HG02588 (cell line): Measurements from ENCODE around the gene SP4.
"Not testable (repeated sequence)": the region's sequence is repeated elsewhere in the genome, so short reads cannot be mapped to it uniquely, and the experiment has no call there.

ENCODE experiments used
- ATAC-seq: cut with Tn5 transposase; IDR thresholded peaks from one replicate; pipeline ENCODE4 v1.9.1; 2021; ENCODE audit warnings: mild to moderate bottlenecking, moderate library complexity; ENCODE audit not compliant: unreplicated experiment

The SP4 gene

GRCh38 chr7:21514062-21514461 is 86.2 kb downstream of the SP4 start:
- no peak for ATAC-seq

- ATAC-seq: no peak
These were observed 96.8 kb downstream of the SP4 start for GRCh38 chr7:21524680-21525079.

- ATAC-seq: no peak
These were observed 98.1 kb downstream of the SP4 start for GRCh38 chr7:21526007-21526406.

GRCh38 chr7:21526448-21526847 is 98.6 kb downstream of the SP4 start:
- ATAC-seq: no peak

- ATAC-seq: not testable (repeated sequence)
These were observed 104.6 kb downstream of the SP4 start for GRCh38 chr7:21532485-21532884.

- not testable (repeated sequence) for ATAC-seq
These were observed 105.8 kb downstream of the SP4 start for GRCh38 chr7:21533646-21534045.

- ATAC-seq: not testable (repeated sequence)
These were observed 108.7 kb downstream of the SP4 start for GRCh38 chr7:21536445-21537118.

GRCh38 chr7:21538936-21539495 is 111.1 kb downstream of the SP4 start:
- ATAC-seq: no peak

- peak; percentile 55 for ATAC-seq
These were observed 115.1 kb downstream of the SP4 start, which contains the start of gene DNAH11 for GRCh38 chr7:21542891-21543527. Gene DNAH11 (plus strand): TSS chr7:21543039. CDS start chr7:21543246, 207 bp downstream.

GRCh38 chr7:21543528-21544302 is 115.8 kb downstream of the SP4 start:
- no peak for ATAC-seq

- ATAC-seq: no peak
These were observed 116.4 kb downstream of the SP4 start for GRCh38 chr7:21544303-21544656.

GRCh38 chr7:21544715-21545114 is 116.8 kb downstream of the SP4 start:
- no peak for ATAC-seq

- ATAC-seq: no peak
These were observed 119.6 kb downstream of the SP4 start for GRCh38 chr7:21547501-21547900.

GRCh38 chr7:21548491-21548890 is 120.6 kb downstream of the SP4 start:
- ATAC-seq: no peak

- no peak for ATAC-seq
These were observed 122.2 kb downstream of the SP4 start for GRCh38 chr7:21550076-21550475.

- ATAC-seq: no peak
These were observed 123.1 kb downstream of the SP4 start for GRCh38 chr7:21550821-21551531.

- ATAC-seq: no peak
These were observed 134.5 kb downstream of the SP4 start for GRCh38 chr7:21562385-21562784.
